Endothelial cell of umbilical vein (primary cell): ENCODE data around the gene PTCD1. TPM values are rescaled to one million over a fixed set of nuclear protein-coding genes. Genes with fewer than 3 reads are reported as not detected.

Experiments used
- BruUV-seq: library from RNA; stranded (reverse); fragments of 400-500 nt; replicated peaks from 2 replicates; lab custom pipeline; 2021; lab: Mats Ljungman, UMichigan
- CTCF ChIA-PET: fragments of 300-600, 350-600 bp; sonication (Branson Sonifier 250); formaldehyde crosslinking; loops from one replicate; lab custom pipeline; 2021; ENCODE audit warnings: antibody characterized with exemption, inconsistent platforms; lab: Charles Lee
- POLR2A ChIA-PET: fragments of 300-600, 350-600 bp; sonication (Branson Sonifier 250); formaldehyde crosslinking; loops from one replicate; lab custom pipeline; 2021; ENCODE audit warnings: antibody characterized with exemption, inconsistent platforms; lab: Charles Lee
- DNase-seq: peaks from one replicate; pipeline ENCODE4 v3.0.0-alpha.2; 2011; ENCODE audit warnings: low read depth, low spot score
- FAIRE-seq: peaks from 2 replicates; lab custom pipeline; 2011; peaks lifted over from hg19 to GRCh38; lab: Jason Lieb, UNC
- H2AFZ ChIP-seq: 2 replicates; pipeline ENCODE4 v1.6.0; 2012; ENCODE audit warnings: low read depth, low read length, control low read depth, inconsistent platforms
- H3K27ac ChIP-seq: 2 replicates; pipeline ENCODE4 v1.5.1; 2011; ENCODE audit warnings: low read depth, mild to moderate bottlenecking, control low read depth, low read length, moderate library complexity; ENCODE audit not compliant: insufficient read depth
- H3K27me3 ChIP-seq, 2 experiments: 2 replicates each; pipeline versions ENCODE4 v1.6.0 to v1.6.1; 2011; ENCODE audit warnings: low read length in 2 of 2, mixed read lengths in 1 of 2; ENCODE audit not compliant: control insufficient read depth in 2 of 2, insufficient read depth in 2 of 2
- H3K36me3 ChIP-seq, 2 experiments: 2 replicates in 1 of 2; 3 replicates in 1 of 2; pipeline ENCODE4 v1.5.1; 2011; ENCODE audit warnings: low read length in 2 of 2, mild to moderate bottlenecking in 1 of 2, moderate library complexity in 1 of 2; ENCODE audit not compliant: control insufficient read depth in 2 of 2, insufficient read depth in 2 of 2; ENCODE audit errors: extremely low read depth in 1 of 2
- H3K4me1 ChIP-seq: 3 replicates; pipeline ENCODE4 v1.5.1; 2011; ENCODE audit warnings: mild to moderate bottlenecking, low read length; ENCODE audit not compliant: control insufficient read depth, insufficient read depth; ENCODE audit errors: extremely low read depth
- H3K4me2 ChIP-seq: 2 replicates; pipeline ENCODE4 v1.6.1; 2011; ENCODE audit warnings: low read length, control low read depth, mixed read lengths; ENCODE audit not compliant: insufficient read depth
- H3K4me3 ChIP-seq, 3 experiments: fragments of 200-600 bp in 1 of 3; sonication (generic), shearing (Covaris generic) in 1 of 3; replicated peaks in 1 of 3; 2 replicates each; pipeline ENCODE4 v1.5.1; 2011 to 2016; ENCODE audit warnings: control low read depth in 3 of 3, low read length in 3 of 3, mild to moderate bottlenecking in 2 of 3, inconsistent platforms in 1 of 3, low read depth in 1 of 3, moderate library complexity in 1 of 3; ENCODE audit not compliant: insufficient read depth in 1 of 3
- H3K79me2 ChIP-seq: 2 replicates; pipeline ENCODE4 v1.6.0; 2012; ENCODE audit warnings: low read length, inconsistent platforms; ENCODE audit not compliant: control insufficient read depth, insufficient read depth
- H3K9ac ChIP-seq: replicated peaks from 2 replicates; pipeline ENCODE3; 2011; ENCODE audit warnings: low read length, control low read depth; ENCODE audit not compliant: insufficient read depth; ENCODE audit errors: extremely low read depth
- H3K9me1 ChIP-seq: replicated peaks from 3 replicates; pipeline ENCODE4 v1.6.0; 2011; ENCODE audit warnings: mild to moderate bottlenecking, low read length; ENCODE audit not compliant: control insufficient read depth, insufficient read depth; ENCODE audit errors: extremely low read depth
- H3K9me3 ChIP-seq: replicated peaks from 2 replicates; pipeline ENCODE4 v1.5.1; 2012; ENCODE audit warnings: low read length, inconsistent platforms; ENCODE audit not compliant: control insufficient read depth, insufficient read depth
- H4K20me1 ChIP-seq: replicated peaks from 2 replicates; pipeline ENCODE3; 2011; ENCODE audit warnings: mild to moderate bottlenecking, low read length; ENCODE audit not compliant: control insufficient read depth, insufficient read depth; ENCODE audit errors: extremely low read depth
- EZH2 ChIP-seq: IDR thresholded peaks from 2 replicates; pipeline ENCODE4 v1.6.1; 2012; ENCODE audit warnings: borderline replicate concordance, low read depth, mild to moderate bottlenecking, moderate library complexity, low read length, inconsistent platforms; ENCODE audit not compliant: severe bottlenecking
- FOS ChIP-seq: IDR thresholded peaks from 2 replicates; pipeline ENCODE4 v1.6.1; 2011; ENCODE audit warnings: mild to moderate bottlenecking, low read length, moderate library complexity, borderline replicate concordance; ENCODE audit not compliant: insufficient read depth
- GATA2 ChIP-seq: IDR thresholded peaks from 2 replicates; pipeline ENCODE4 v1.7.0; 2011; ENCODE audit warnings: low read depth, mild to moderate bottlenecking, moderate library complexity, mixed read lengths, low read length; ENCODE audit not compliant: insufficient read length, insufficient read depth
- JUN ChIP-seq: IDR thresholded peaks from 2 replicates; pipeline ENCODE4 v1.6.1; 2011; ENCODE audit warnings: borderline replicate concordance, low read depth; ENCODE audit not compliant: insufficient read length, insufficient read depth
- MYC ChIP-seq: IDR thresholded peaks from one replicate; pipeline ENCODE4 v1.6.1; 2011; ENCODE audit warnings: mild to moderate bottlenecking, low read depth, low read length
- POLR2A ChIP-seq: IDR thresholded peaks from 2 replicates; pipeline ENCODE4 v1.6.1; 2012; ENCODE audit warnings: low read depth, mild to moderate bottlenecking, control low read depth, low read length
- POLR2AphosphoS5 ChIP-seq: IDR thresholded peaks from 2 replicates; pipeline ENCODE4 v1.6.1; 2012; ENCODE audit warnings: low read depth, mild to moderate bottlenecking, control low read depth, low read length, moderate library complexity; ENCODE audit not compliant: insufficient read depth
- dilution Hi-C: fragments of 300-500 bp; cut with MboI; formaldehyde crosslinking; loops from one replicate; pipeline ENCODE4 v1.15.0; 2019; ENCODE audit warnings: low sequenced_read_pairs; ENCODE audit not compliant: extremely low pct_ligation_motif_present
- intact Hi-C: fragments of 100-400 bp; cut with micrococcal nuclease; formaldehyde crosslinking; loops from one replicate; pipeline ENCODE4 v1.10.0; 2022
- polyA plus RNA-seq, 4 experiments: library from polyadenylated mRNA; depleted of rRNA in 3 of 4; stranded (reverse) in 3 of 4; unstranded in 1 of 4; fragments of >200 nt; gene quantifications; 2 replicates each; pipeline versions ENCODE4 v1.2.1 to v1.2.3, GENCODE V29; 2011 to 2012; ENCODE audit warnings: missing spikeins in 1 of 4
- total RNA-seq: library from RNA; stranded (reverse); gene quantifications from 2 replicates; pipeline ENCODE4 v1.2.3, GENCODE V29; 2021
- TF ChIP-seq, protein P1 (sequence below): IDR thresholded peaks from 2 replicates; pipeline ENCODE4 v1.6.1; 2011; ENCODE audit not compliant: insufficient read depth, insufficient read length
- TF ChIP-seq, protein P2 (sequence below), 2 donors: IDR thresholded peaks; 1 replicate in 1 of 2; 2 replicates in 1 of 2; pipeline ENCODE4 v1.5.1; 2011; ENCODE audit warnings: low read length in 2 of 2, mild to moderate bottlenecking in 2 of 2, moderate library complexity in 2 of 2, control low read depth in 1 of 2, inconsistent platforms in 1 of 2, low read depth in 1 of 2; ENCODE audit not compliant: insufficient read depth in 1 of 2; ENCODE audit errors: extremely low read depth in 1 of 2

PTCD1 gene
- total and polyA plus RNA-seq, 2 donors (not counting 3 experiments of a cell fraction or from before 2014, with no cell fraction given) = 3.8 to 9.6 TPM

- Histone ChIP-seq H3K4me2 (no peak overlapping the region), H2AFZ (no peak overlapping the region), H3K9ac (no peak overlapping the region), H3K36me3 (peaks cover 10 to 41% of the 10 kb centered on the region in 2 experiments), H3K4me3 (no peak overlapping the region), H3K9me3 (no peaks in the 10 kb centered on the region), H3K27me3 (no peaks in the 10 kb centered on the region), H3K27ac (no peak overlapping the region), H4K20me1 (no peaks in the 10 kb centered on the region), H3K4me1 (no peaks in the 10 kb centered on the region), H3K79me2 (no peaks in the 10 kb centered on the region), H3K9me1 (no peaks in the 10 kb centered on the region)
- TF ChIP-seq EZH2 (no peak), GATA2 (no peak), FOS (no peak), JUN (no peak), POLR2A (no peak), POLR2AphosphoS5 (no peak), MYC (no peak)
- TF ChIP-seq, protein P1, sequence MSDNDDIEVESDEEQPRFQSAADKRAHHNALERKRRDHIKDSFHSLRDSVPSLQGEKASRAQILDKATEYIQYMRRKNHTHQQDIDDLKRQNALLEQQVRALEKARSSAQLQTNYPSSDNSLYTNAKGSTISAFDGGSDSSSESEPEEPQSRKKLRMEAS = no peak
- TF ChIP-seq, protein P2, sequence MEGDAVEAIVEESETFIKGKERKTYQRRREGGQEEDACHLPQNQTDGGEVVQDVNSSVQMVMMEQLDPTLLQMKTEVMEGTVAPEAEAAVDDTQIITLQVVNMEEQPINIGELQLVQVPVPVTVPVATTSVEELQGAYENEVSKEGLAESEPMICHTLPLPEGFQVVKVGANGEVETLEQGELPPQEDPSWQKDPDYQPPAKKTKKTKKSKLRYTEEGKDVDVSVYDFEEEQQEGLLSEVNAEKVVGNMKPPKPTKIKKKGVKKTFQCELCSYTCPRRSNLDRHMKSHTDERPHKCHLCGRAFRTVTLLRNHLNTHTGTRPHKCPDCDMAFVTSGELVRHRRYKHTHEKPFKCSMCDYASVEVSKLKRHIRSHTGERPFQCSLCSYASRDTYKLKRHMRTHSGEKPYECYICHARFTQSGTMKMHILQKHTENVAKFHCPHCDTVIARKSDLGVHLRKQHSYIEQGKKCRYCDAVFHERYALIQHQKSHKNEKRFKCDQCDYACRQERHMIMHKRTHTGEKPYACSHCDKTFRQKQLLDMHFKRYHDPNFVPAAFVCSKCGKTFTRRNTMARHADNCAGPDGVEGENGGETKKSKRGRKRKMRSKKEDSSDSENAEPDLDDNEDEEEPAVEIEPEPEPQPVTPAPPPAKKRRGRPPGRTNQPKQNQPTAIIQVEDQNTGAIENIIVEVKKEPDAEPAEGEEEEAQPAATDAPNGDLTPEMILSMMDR (IDR thresholded peaks at IDR 0.05; ENCODE audit: extremely low read depth in 1 of 2, insufficient read depth in 1 of 2, low read depth in 1 of 2, low read length in 2 of 2) = no peak
- dilution Hi-C loops (no loop called here), intact Hi-C loops (no loop called here)
- ChIA-PET CTCF (interaction anchor here (1.5 kb wide), 1 partner anchor 9 kb away, joined by 3 read pairs; no protein-coding TSS in a partner anchor), POLR2A (no interaction called here)
- no TSS peak for BruUV-seq
- DNase-seq (no peak), FAIRE-seq (no peak)
Observed at GRCh38 chr7:99422625-99423024, 16.0 kb downstream of the PTCD1 start.
